Psoas muscle (tissue), 8 donors: ENCODE data around the gene AFAP1. TPM values are rescaled to one million over a fixed set of nuclear protein-coding genes. Genes with fewer than 3 reads are reported as not detected.

Experiments used
- ATAC-seq, 4 donors: fragments of 200-7000 bp; cut with Tn5 transposase; one replicate each; pipeline ENCODE4 v1.9.1; 2020; ENCODE audit warnings: moderate library complexity in 3 of 4, mild to moderate bottlenecking in 2 of 4
- DNase-seq, 2 donors: peaks; one replicate each; pipeline ENCODE4 v3.0.0-alpha.2; 2020
- H3K27ac ChIP-seq: fragments of 200-600 bp; one replicate; pipeline ENCODE4 v1.8.0; 2022
- H3K27me3 ChIP-seq, 3 donors: fragments of 200-600 bp in 1 of 3; one replicate each; pipeline versions ENCODE4 v1.6.1 to v1.8.0; 2013 to 2022; ENCODE audit warnings: low read length in 2 of 3, mild to moderate bottlenecking in 2 of 3, moderate library complexity in 1 of 3; ENCODE audit not compliant: insufficient read depth in 3 of 3
- H3K36me3 ChIP-seq, 2 donors: fragments of 200-600 bp in 1 of 2; one replicate each; pipeline versions ENCODE4 v1.6.1 to v1.8.0; 2013 to 2022; ENCODE audit warnings: low read depth in 1 of 2, mild to moderate bottlenecking in 1 of 2, moderate library complexity in 1 of 2; ENCODE audit not compliant: insufficient read depth in 1 of 2
- H3K4me1 ChIP-seq: fragments of 200-600 bp; one replicate; pipeline ENCODE4 v1.8.0; 2022
- H3K4me3 ChIP-seq: fragments of 200-600 bp; one replicate; pipeline ENCODE4 v1.8.0; 2022; ENCODE audit warnings: mild to moderate bottlenecking
- H3K9me3 ChIP-seq: fragments of 200-600 bp; one replicate; pipeline ENCODE4 v1.8.0; 2022
- WGBS, 3 donors: extraction: QIAGEN DNeasy Blood & Tissue Kit; methylation state at CpG; one replicate each; pipeline versions ENCODE4 v1.1.6 to v1.1.7; 2013; 5-methylcytosine and 5-hydroxymethylcytosine counted together
- intact Hi-C, 2 donors: fragments of 100-400 bp; cut with DNase I; formaldehyde crosslinking; loops; one replicate each; pipeline versions ENCODE4 v1.11.0 to v1.14.2; 2022
- polyA plus RNA-seq, 3 donors: library from polyadenylated mRNA; stranded (reverse); fragments of 200-250 nt; gene quantifications; one replicate each; pipeline ENCODE4 v1.2.3, GENCODE V29; 2013
- total RNA-seq, 4 donors: library from RNA; stranded (reverse); fragmentation: NEBNext Ultra II Directional in 2 of 4; extraction: Animal tissue kit (Norgen Biotek cat#: 25700) in 2 of 4; gene quantifications; one replicate each; pipeline versions ENCODE4 v1.2.1 to v1.2.4, GENCODE V29; 2021 to 2023
- TF ChIP-seq, protein P1 (sequence below): fragments of 200-600 bp; IDR thresholded peaks from one replicate; pipeline ENCODE4 v1.8.0; 2022; ENCODE audit warnings: antibody characterized with exemption
- donor health status: healthy with polysubstance abuse.
- donor health status: DM: no; HTN: no; CAD: no; lungs with moderate emphysema.
- donor health status: Bipolar disorder and iron deficiency.
- donor health status: healthy.
- donor health status: DM: yes; HTN: yes; CAD: no.
- donor health status: DM: no; HTN: no; CAD: no.
- donor health status: DM: no; HTN: no; CAD: no.
- donor health status: DM: yes; HTN: yes; CAD: no.

AFAP1 gene
- total and polyA plus RNA-seq, 7 donors = 1.3 to 11.4 (median 2.6) TPM

GRCh38 chr4:7790023-7790422 lies 149.6 kb downstream of the AFAP1 start:
- H3K4me1 ChIP-seq = peaks cover 7% of the 10 kb centered on the region
- intact Hi-C loops = no loop called here
- peaks cover 0 to 43% of the 10 kb centered on the region in 2 donors for H3K36me3 ChIP-seq
- H3K9me3 ChIP-seq = no peaks in the 10 kb centered on the region
- H3K27ac ChIP-seq = no peak overlapping the region
- WGBS, 3 donors = 77 to 93% (median 82%) methylated on average over 2 of the region's 2 CpGs
- H3K27me3 ChIP-seq = no peaks in the 10 kb centered on the region
- TF ChIP-seq, protein P1, sequence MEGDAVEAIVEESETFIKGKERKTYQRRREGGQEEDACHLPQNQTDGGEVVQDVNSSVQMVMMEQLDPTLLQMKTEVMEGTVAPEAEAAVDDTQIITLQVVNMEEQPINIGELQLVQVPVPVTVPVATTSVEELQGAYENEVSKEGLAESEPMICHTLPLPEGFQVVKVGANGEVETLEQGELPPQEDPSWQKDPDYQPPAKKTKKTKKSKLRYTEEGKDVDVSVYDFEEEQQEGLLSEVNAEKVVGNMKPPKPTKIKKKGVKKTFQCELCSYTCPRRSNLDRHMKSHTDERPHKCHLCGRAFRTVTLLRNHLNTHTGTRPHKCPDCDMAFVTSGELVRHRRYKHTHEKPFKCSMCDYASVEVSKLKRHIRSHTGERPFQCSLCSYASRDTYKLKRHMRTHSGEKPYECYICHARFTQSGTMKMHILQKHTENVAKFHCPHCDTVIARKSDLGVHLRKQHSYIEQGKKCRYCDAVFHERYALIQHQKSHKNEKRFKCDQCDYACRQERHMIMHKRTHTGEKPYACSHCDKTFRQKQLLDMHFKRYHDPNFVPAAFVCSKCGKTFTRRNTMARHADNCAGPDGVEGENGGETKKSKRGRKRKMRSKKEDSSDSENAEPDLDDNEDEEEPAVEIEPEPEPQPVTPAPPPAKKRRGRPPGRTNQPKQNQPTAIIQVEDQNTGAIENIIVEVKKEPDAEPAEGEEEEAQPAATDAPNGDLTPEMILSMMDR = no peak
- DNase-seq (no peak), ATAC-seq (no peak)
- no peak overlapping the region for H3K4me3 ChIP-seq

GRCh38 chr4:7788694-7789425 lies 150.8 kb downstream of the AFAP1 start:
- DNase-seq (peak in 1 of 2 donors; percentile 68), ATAC-seq (peak; percentile 74 to 97 (median 90))
- peaks cover 0 to 38% of the 10 kb centered on the region in 2 donors for H3K36me3 ChIP-seq
- no peak overlapping the region for H3K4me3 ChIP-seq
- H3K4me1 ChIP-seq = peaks cover 7% of the 10 kb centered on the region
- no peaks in the 10 kb centered on the region for H3K9me3 ChIP-seq
- intact Hi-C loops = no loop called here
- WGBS, 3 donors = 57 to 60% (median 60%) methylated on average over 12 to 13 of the region's 13 CpGs
- no peaks in the 10 kb centered on the region for H3K27me3 ChIP-seq
- H3K27ac ChIP-seq = peak overlapping the region; percentile 56
- TF ChIP-seq, protein P1 = no peak

GRCh38 chr4:7788193-7788592 lies 151.5 kb downstream of the AFAP1 start:
- no peak overlapping the region for H3K27ac ChIP-seq
- intact Hi-C loops = no loop called here
- H3K4me1 ChIP-seq = peaks cover 7% of the 10 kb centered on the region
- DNase-seq (no peak), ATAC-seq (no peak)
- no peaks in the 10 kb centered on the region for H3K27me3 ChIP-seq
- H3K36me3 ChIP-seq = peaks cover 0 to 31% of the 10 kb centered on the region in 2 donors
- no peak overlapping the region for H3K4me3 ChIP-seq
- WGBS, 3 donors = 94 to 97% (median 97%) methylated on average over 17 of the region's 17 CpGs
- TF ChIP-seq, protein P1 = no peak
- no peaks in the 10 kb centered on the region for H3K9me3 ChIP-seq

GRCh38 chr4:7787681-7788141 lies 151.9 kb downstream of the AFAP1 start:
- 94 to 95% (median 94%) methylated on average over 25 to 30 of the region's 30 CpGs for WGBS, 3 donors
- ATAC-seq (no peak), DNase-seq (no peak)
- intact Hi-C loops = no loop called here
- H3K4me1 ChIP-seq = peaks cover 7% of the 10 kb centered on the region
- no peak overlapping the region for H3K4me3 ChIP-seq
- H3K27me3 ChIP-seq = no peaks in the 10 kb centered on the region
- H3K36me3 ChIP-seq = peaks cover 0 to 26% of the 10 kb centered on the region in 2 donors
- TF ChIP-seq, protein P1 = no peak
- H3K9me3 ChIP-seq = no peaks in the 10 kb centered on the region
- no peak overlapping the region for H3K27ac ChIP-seq
